GM19328 (cell line): ENCODE results near the gene BRSK1.

Experiments used
- ATAC-seq: cut with Tn5 transposase; IDR thresholded peaks from one replicate; pipeline ENCODE4 v1.9.1; 2021; ENCODE audit warnings: mild to moderate bottlenecking, moderate library complexity; ENCODE audit not compliant: unreplicated experiment

The BRSK1 gene

GRCh38 chr19:55283548-55284377, at the start of gene BRSK1:
Gene BRSK1 (plus strand): TSS chr19:55283997. CDS start chr19:55284443, 446 bp downstream.
- ATAC-seq = no peak

GRCh38 chr19:55238030-55238429, 45.8 kb upstream of the BRSK1 start:
- ATAC-seq = no peak

GRCh38 chr19:55239004-55239403, 44.8 kb upstream of the BRSK1 start:
- no peak for ATAC-seq

GRCh38 chr19:55240713-55241020, 43.1 kb upstream of the BRSK1 start:
- ATAC-seq = no peak

DNA sequence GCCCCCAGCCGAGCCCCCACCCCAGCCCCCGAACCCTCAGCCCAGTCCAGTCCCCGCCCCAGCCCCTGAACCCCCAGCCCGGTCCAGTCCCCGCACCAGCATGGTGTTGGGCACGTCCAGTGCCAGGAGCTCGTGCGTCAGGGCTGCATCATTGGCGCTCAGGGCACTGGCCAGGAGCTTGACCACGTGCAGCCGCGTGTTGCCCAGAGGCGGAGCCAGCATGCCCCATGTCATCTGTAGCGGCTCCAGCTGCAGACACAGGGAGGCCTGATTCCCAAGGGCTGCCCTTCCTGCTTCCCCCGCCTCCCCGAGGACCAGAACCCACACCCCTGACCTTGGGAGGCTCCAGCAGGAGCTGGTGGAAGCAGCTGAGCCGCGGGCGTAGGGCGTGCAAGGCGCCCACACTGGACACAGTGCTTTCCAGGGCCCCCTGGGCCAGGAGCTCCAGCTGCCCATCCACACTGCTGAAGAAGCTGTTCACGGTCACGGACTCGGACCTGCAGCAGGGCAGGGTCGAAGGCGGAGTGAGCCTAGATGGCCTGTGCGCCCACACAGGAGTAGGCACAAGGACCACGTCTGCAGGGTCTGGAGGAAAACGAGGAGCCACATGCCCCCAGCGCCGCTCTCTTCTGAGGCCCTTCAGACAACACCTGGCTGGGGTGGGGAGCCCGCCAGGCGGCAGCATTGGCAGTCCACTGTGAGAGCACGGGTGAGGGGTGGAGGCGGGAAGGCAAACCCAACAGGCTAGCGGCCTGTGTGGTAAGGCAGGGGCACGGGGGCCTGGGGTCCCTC, 42.5 kb upstream of the BRSK1 start:
- no peak for ATAC-seq

DNA sequence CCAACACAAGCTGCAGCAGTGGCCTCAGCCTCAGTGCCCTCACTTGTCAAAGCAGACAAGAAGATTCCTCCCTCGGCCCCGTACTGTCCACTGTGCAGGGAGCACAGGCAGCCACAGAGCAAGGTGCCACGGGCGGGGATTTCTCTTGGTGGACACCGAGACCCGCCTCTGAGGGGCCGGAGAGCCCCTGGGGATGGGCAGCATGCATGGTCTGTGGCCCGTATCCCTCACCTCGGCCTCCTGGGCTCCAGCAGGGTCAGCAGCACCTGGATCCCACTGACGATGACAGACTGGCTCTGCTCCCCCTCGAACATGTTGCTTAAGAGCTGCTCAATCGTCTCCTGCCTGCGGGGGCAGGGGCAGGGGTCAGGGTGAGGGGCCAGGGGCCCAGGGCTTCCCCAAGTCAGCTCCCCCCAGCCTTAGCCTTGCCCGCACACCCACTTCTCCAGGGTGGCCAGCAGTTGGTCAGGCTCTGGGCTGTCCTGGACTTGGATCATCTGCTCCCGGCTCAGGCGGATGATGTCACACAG, 41.8 kb upstream of the BRSK1 start:
- no peak for ATAC-seq

- ATAC-seq = no peak
These were observed 41.3 kb upstream of the BRSK1 start for GRCh38 chr19:55242517-55242916.

- ATAC-seq = no peak
These were observed 39.7 kb upstream of the BRSK1 start for GRCh38 chr19:55244004-55244680.

DNA sequence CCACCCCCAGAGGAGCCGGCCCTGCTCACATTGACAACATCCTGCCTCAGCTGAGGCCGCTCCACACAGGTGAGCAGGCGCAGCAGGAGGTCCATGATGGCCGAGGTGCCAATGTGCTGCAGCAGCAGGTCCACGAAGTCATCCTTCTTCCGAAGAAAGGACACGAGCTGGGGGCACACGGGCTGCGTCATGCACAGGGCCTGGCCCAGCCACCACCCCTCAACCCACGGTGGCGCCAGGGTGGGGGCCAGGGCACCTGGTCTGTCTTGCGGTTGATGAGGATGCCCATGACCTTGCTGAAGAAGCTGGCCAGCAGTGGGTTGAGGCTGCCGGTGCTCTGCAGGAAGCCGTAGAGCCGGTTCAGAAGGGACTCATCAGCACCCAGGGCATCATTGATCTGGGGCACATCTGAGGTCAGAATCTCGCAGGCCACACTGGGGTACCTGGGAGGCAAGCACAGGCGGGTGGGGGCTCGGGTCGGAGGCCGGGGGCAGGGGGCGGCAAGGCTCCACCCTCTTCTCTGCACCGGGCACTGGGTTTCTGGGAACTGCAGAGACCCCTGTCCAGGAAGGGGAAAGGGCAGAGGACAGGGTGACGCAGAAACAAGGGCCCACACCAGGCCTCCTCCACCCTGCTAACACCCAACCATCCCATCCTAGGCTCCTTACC, 38.4 kb upstream of the BRSK1 start:
- no peak for ATAC-seq

GRCh38 chr19:55246462-55247451, 37.0 kb upstream of the BRSK1 start:
- ATAC-seq = no peak

- no peak for ATAC-seq
These were observed 36.1 kb upstream of the BRSK1 start for GRCh38 chr19:55247621-55248099.

GRCh38 chr19:55248166-55248675, 35.6 kb upstream of the BRSK1 start:
- ATAC-seq = no peak

DNA sequence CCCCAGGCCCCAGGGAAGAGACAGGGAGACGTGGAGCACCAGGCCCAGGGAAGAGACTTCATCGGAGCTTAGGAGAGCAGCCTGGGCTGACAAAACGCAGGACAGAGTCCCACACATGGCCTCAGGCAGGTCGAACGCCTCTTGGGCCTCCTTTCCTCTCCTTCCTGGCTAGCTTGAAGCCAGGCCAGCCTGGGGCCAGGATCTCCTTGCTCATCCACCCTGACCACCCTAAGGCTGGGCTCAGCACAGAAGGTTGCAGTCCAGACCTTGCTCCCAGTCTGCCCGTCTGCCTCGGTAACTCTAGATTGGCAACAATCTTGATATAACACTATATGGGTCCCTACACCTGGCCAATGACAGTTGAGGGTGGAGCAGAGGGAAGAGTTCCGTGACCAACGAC, 35.1 kb upstream of the BRSK1 start:
- ATAC-seq = no peak

DNA sequence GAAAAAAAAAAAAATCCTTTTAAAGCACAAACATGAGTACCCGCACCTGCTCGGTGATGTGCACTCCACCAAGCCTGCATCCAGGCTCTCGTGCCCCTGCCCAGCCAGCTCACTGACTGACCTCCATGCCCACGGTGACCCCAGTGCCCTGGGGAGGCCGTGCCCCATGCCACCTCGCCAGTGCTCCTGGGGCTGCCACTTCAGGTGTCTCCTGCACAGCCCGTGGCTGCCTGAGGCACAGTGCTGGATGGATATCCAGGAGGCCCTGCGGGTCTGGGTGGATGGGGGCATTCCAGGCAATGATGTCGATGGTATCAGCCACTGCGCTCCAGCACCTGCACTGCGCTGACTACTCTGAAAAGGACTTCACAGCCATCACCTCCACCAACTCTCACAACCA, 34.0 kb upstream of the BRSK1 start:
- no peak for ATAC-seq

GRCh38 chr19:55250262-55251036, 33.3 kb upstream of the BRSK1 start:
- no peak for ATAC-seq

DNA sequence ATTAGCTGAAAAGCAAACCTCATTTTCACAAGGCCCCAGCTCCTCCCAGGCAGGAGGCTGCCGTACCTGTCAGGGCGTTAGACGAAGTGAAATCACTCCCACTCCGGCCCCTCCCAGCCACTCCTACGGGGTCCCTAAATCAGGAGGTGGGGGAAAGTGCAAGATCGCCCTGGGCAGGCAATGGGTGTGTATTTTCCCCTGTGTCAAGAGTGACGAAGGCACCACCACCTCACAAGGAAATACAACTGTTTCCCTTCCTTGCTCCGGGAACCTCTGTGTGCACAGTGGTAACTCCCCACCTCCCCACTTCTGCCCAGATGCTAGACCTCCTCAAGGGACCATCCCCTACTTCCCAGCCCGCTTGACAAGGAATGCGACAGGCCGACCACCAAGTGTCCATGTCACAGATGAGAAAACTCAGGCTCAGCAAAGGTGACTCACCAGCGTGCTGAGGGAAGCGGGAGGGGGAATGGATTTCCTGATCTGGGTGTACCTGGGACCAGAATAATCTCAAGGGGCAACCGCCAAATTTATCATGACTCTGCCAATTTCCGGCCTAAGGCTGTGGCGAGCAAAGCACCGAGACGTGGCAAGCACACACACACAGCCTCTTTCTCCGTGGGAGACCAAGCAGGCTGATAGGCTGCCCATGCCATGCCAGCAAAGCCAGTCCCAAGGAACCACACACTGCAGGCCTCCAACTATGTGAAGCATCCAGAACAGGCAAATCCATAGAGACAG, 32.3 kb upstream of the BRSK1 start:
- no peak for ATAC-seq

- no peak for ATAC-seq
These were observed 30.8 kb upstream of the BRSK1 start for GRCh38 chr19:55252760-55253663.
